CD4-positive, alpha-beta T cell treated with Interleukin-6 at 100 ng/mL for 8 hours (primary cell): ENCODE measurements around the gene ABHD4.
"Not testable (repeated sequence)": the region's sequence is repeated elsewhere in the genome, so short reads cannot be mapped to it uniquely, and the experiment has no call there.

Source experiments
- DNase-seq: peaks from one replicate; pipeline ENCODE4 v3.0.0-alpha.2; 2020; ENCODE audit warnings: mixed read lengths, low spot score

Gene ABHD4

GRCh38 chr14:22561661-22562579, 36.2 kb upstream of the ABHD4 start:
- peak; percentile 90 for DNase-seq

- no peak for DNase-seq
These were observed 34.1 kb upstream of the ABHD4 start for GRCh38 chr14:22563987-22564386.

GRCh38 chr14:22564463-22564862, 33.6 kb upstream of the ABHD4 start:
- DNase-seq: no peak

- no peak for DNase-seq
These were observed 32.6 kb upstream of the ABHD4 start for GRCh38 chr14:22565391-22565945.

- DNase-seq: not testable (repeated sequence)
These were observed 31.8 kb upstream of the ABHD4 start for GRCh38 chr14:22566266-22566665.

- peak; percentile 55 for DNase-seq
These were observed 31.3 kb upstream of the ABHD4 start for GRCh38 chr14:22566845-22567244.

GRCh38 chr14:22567437-22567836, 30.7 kb upstream of the ABHD4 start:
- no peak for DNase-seq

- no peak for DNase-seq
These were observed 28.9 kb upstream of the ABHD4 start for GRCh38 chr14:22569106-22569736.

GRCh38 chr14:22569737-22570131, 28.4 kb upstream of the ABHD4 start:
- no peak for DNase-seq

- DNase-seq: peak; percentile 97
These were observed 27.8 kb upstream of the ABHD4 start for GRCh38 chr14:22570132-22570949.

- no peak for DNase-seq
These were observed 25.5 kb upstream of the ABHD4 start for GRCh38 chr14:22572562-22573058.

GRCh38 chr14:22573804-22574203, 24.3 kb upstream of the ABHD4 start:
- DNase-seq: no peak

- no peak for DNase-seq
These were observed 20.7 kb upstream of the ABHD4 start for GRCh38 chr14:22577334-22577908.

- DNase-seq: no peak
These were observed 18.9 kb upstream of the ABHD4 start for GRCh38 chr14:22579236-22579635.

- DNase-seq: no peak
These were observed 18.2 kb upstream of the ABHD4 start for GRCh38 chr14:22579881-22580280.

GRCh38 chr14:22580625-22581024, 17.5 kb upstream of the ABHD4 start:
- no peak for DNase-seq

- no peak for DNase-seq
These were observed 14.1 kb upstream of the ABHD4 start for GRCh38 chr14:22583994-22584393.

- no peak for DNase-seq
These were observed 10.9 kb upstream of the ABHD4 start for GRCh38 chr14:22587247-22587646.

GRCh38 chr14:22587677-22588422, 10.2 kb upstream of the ABHD4 start:
- peak; percentile 27 for DNase-seq

- DNase-seq: no peak
These were observed 9.5 kb upstream of the ABHD4 start for GRCh38 chr14:22588526-22589095.
